Epidermal melanocyte (primary cell): ENCODE results near the gene CST11.

ENCODE experiments used
- DNase-seq: peaks from one replicate; pipeline ENCODE4 v3.0.0; 2011; ENCODE audit warnings: low spot score; ENCODE audit not compliant: insufficient read length

CST11 gene

DNA sequence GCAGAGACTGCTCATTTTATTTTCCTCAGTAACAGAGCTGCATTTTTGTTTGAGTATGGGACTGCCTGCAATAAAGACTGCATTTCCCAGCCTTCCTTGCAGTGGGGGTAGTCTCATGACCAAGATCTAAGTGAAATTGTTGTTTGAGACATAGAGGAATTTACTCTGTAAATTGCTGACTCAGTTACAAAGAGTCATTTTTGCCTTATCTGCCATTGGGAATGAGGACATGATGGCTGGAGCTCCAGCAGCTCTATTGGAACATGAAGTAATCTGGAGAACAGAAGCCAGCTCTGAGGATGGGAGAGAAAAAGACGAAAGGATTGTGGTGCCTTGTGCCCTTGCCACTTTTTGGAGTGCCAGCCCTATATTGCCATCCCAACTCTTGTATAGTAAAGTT lies 2.1 kb upstream of the CST11 start:
- no peak for DNase-seq

- no peak for DNase-seq
Observed at GRCh38 chr20:23453549-23454543, 1.2 kb upstream of the CST11 start.

GRCh38 chr20:23451956-23452487 lies 654 bp downstream of the CST11 start:
- DNase-seq = no peak

DNA sequence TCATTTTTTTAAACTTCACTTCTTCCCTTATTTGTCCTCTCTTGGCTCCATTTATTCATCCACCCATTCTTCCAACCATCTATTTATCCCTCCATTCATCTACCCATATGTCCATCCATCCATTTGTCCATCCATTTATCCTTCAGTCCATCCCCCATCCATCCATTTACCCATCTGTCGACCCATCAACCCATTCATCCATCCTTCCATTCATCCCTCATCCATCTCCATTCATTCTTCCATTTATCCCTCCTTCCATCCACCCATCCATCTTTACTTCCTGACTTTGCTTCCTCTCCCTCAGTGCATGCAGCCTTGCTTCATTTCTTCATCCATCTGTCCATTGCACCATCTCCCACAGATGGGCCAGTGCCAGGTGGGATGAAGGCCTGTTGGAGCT lies 1.8 kb downstream of the CST11 start:
- DNase-seq = no peak

- no peak for DNase-seq
Observed at GRCh38 chr20:23449421-23449820, 3.3 kb downstream of the CST11 start.

DNA sequence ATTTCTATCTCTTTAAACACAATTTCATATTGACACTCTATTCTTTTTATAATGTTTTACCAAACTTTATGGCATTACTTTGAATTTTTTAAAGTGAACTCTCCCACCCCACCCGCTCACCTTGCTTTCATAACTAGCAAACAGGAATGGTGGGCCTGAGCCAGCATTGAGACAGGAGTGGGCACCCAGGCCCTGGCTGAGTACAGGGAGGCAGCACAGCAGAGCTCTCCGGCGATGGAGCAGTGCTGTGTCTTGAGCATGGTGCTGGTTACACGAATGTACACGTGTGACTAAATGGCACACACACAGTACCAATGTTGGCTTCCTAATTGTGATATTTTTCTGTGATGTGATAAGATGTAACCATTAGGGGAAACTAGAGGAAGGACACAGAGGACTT lies 4.5 kb downstream of the CST11 start:
- no peak for DNase-seq

DNA sequence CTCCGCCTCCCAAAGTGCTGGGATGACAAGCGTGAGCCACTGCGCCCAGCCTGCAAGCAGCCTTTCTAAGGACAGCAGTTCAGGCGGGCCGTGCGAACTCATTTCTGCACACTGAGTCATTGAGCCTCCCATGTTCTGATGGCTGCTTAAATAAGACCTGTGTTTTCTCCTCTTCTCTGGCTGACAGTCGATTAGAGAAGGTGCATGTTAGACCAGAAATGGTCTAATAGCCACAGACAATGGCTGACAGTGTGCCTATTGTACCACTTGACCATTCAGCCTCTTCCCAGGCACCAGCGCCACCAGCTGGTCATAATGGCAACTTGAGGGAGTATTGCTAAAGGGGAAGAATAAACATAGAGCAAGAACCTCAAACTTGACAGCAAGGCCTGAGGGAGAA lies 6.2 kb downstream of the CST11 start:
- no peak for DNase-seq

- no peak for DNase-seq
Observed at GRCh38 chr20:23445596-23446217, 7.0 kb downstream of the CST11 start.

DNA sequence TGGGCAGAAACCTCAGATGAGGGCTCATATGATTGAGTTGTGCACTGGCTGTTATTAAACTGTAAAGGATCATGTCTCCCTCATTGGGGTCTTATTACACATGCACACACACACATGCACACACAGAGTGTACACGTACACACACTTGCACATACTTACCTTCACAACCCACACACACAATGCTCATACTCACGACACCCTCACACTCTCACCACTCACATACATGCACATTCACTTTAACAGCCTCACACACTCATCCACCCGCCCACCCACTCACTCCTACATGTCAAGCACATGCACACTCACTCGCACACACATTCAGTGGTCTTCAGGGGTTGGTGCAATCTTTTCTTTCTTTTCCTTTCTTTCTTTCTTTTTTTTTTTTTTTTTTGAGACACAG lies 7.8 kb downstream of the CST11 start:
- DNase-seq = no peak

DNA sequence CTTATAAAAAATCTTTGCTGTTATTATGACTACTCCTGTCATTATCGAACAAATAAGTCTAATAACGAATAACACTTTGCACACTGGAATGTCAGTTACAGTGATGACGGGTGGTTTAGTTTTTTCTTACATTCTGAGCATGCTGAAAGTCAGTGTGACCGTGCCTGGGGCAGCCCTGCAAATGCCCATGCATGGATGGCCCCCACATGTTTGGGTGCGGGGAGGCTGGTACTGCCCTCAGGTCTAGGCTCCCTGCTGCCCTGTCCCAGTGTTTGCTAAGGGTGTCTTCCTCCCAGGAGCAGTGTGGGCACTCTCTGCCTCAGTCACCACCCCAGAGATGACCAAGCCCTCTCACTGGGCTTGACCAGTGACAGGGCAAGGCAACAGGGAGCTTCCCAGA lies 10.2 kb downstream of the CST11 start:
- DNase-seq = no peak

GRCh38 chr20:23441850-23442313 lies 10.8 kb downstream of the CST11 start:
- peak; percentile 78 for DNase-seq

- DNase-seq = no peak
Observed at GRCh38 chr20:23440004-23440403, 12.7 kb downstream of the CST11 start.

DNA sequence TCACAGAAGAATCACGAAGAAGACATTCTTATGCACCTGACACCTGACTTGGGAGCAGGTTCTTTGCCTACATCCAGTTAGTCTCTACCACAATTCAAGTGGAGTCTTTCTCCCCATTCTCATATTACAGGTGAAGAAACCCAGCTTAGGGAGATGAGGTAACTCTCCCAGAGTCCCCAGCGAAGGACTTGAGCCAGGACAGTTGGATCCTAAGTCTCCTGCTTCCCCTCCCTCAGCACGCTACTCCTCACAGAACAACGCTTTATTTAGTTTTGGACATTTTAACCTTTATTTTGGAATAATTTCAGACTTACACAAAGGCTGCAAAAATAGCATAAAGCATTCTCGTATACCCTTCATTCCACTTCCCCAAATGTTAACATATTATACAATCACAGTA lies 14.0 kb downstream of the CST11 start:
- DNase-seq = no peak

DNA sequence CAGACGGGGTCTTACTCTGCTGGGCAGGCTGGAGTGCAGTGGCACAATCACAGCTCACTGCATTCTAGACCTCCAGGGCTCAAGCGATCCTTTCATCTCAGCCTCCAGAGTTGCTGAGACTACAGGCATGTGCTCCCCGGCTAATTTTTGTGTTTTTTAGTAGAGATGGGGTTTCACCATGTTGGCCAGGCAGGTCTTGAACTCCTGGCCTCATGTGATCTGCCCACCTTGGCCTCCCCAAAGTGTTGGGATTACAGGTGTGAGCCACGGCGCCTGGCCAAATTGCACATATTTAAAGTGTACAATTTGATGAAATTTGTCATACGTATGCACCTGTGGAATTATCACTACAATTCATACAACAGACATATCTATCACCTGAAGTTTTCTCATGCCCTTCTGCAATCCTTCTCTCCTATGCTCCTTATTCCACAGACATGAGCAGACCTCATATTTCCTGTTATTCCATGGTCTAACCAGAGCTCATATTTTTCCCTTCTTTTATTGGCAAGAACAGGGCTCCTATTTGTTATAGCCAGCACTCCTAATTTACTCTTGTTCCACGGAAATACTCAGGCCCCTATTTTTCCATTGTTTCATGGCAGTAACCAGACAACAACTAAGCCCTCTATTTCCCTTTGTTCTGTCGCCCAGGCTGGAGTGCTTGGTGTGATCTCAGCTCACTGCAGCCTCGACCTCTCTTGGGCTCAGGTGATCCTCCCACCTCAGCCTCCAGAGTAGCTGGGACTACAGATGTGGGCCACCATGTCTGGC lies 15.4 kb downstream of the CST11 start:
- no peak for DNase-seq

DNA sequence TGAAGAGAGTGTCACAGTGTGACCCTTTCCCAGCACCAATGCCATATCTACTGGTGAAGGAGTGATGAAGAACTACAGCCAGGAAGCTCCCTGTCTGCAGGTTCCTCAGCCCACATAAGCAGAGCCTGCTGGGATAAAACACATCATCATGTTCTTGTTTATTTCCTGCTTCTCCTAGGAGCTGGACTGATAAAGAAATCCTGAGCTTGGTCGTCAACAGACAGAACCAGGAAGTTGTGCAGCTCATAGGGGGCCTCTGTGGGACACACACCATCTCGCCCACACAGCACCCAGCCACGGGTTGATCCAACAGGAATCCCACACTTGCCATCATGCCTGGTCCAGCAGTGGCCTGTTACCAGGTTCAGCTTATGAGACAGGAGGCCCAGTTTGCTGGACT lies 16.0 kb downstream of the CST11 start:
- DNase-seq = no peak

DNA sequence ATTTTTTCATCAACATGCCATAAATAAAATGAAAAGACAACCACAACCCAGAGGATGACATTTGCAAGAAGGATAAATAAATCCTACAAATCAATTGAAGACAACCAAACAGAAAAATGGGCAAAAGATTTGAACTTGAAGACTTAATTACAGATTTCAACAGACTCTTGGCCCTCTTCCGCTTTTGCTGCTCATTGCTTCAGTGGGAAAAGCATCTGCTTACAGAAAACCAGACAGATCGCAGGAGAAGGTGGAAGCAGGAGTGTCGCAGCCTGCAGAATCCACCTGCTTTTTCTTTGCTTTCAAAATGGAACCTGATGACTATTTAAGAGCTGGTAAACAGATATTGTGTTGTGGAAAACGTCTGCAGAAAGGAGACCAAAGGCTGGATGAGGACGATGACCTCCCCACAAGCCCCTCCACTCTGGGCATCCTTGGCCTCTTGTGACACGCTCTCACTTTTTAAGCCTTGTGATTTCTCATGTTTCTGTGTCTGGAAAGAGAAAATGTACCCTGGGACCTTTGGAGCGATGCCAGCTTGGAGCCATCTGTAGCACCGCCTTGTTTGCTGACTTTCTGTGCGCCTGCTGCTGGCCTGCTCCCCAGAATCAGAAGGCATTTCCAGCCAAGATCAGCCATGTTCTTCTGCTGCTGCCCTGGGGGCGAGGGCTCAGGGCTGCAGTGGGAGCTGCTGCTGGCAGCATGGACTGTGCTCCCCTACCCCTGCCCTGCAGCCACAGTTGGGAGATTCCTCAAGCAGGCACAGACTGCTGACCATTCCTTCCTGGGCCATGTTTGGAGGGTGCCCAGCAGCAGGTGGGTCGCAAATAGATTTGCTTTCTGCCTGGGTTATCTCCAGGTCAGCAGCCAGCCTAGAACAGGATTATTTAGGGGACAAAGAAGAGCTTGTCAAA lies 16.8 kb downstream of the CST11 start:
- DNase-seq = no peak

DNA sequence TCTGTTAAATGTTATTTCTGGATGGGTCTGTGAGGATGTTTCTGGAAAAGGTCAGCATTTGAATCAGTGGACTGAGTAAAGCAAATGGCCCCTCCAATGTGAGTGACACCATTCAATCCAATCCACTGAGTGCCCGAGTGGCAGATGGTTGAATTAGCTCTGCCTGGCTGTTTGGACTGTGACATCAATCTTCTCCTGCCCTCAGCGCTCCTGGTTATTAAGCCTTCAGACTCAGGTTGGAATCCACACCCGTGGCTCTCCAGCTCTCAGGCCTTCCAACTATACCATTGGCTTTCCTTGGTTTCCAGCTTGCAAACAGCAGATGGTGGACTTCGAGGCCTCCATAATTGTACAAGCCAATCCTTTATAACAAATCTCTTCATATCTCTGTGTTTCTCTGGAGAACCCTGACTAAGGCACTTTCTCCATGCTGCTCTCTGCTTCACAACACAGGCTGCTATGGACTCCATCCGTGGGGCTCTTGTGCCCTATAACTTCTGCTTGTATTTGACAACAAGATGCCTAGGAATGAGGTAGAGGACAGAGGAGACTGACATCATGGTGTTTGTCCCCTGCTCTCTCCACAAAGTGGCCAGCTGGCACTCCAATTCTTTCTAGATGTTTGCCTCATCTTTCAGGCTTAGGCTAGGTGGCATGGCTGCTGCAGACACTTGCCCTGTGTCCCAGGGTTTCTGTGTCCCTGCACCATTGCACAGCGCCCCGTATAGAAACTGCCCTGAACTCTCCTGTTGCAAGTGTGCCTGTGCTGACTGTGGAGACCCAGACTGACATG lies 18.0 kb downstream of the CST11 start:
- DNase-seq = no peak

DNA sequence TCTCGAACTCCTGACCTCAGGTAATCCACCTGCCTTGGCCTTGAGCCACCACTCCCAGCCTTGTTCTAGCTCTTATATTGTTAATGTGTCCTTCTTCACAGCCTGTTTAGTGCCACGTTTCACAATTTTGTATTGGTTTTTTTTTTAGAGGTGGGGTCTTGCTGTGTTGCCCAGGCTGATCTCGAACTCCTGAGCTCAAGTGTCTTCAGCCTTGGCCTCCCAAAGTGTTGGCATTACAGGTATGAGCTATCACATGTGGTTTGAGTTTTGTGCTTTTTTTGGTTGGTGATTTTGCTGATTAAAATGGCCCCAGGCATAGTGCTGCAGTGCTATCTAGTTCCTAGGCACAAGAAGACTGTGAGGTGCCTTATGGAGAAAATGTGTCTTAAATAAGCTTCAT lies 19.0 kb downstream of the CST11 start:
- DNase-seq = no peak

GRCh38 chr20:23425129-23425528 lies 27.5 kb downstream of the CST11 start:
- DNase-seq = no peak
